SIG-M5 treated with dmso at 0.1 percent for 504 hours (cell line): ENCODE data around the gene AQP12B.

Source experiments
- DNase-seq: peaks from one replicate; lab custom pipeline; 2025; ENCODE audit not compliant: unreplicated experiment; lab: John Stamatoyannopoulos, UW

AQP12B gene

GRCh38 chr2:240637116-240637900, 45.4 kb downstream of the AQP12B start:
- no peak for DNase-seq

DNA sequence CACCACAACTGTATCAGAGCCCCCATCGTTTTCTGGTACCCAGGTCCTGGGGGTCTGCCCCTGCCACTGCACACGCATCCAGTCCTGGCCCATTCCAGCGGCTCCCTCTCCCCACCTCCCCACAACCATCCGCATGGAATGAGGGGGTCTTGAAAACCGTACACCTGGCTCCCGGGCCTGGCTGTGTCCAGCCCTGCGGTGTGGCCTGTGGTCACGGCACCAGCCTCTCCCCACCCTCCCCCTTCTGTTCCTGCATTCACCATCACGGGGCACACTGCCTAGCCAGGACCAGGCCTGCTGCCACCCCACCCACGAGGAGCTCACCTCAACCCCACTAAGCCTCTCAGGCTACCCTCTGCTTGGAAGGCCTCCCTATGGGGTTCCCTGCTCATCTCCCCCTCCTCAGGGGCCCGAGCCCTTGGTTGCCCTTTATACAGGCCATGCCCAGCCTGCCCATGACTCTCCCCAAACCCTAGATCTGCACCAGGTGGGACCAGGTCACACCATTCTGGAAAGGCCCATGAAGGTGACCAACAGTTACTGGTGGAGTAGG, 46.0 kb downstream of the AQP12B start:
- DNase-seq: no peak

- no peak for DNase-seq
These were observed 46.6 kb downstream of the AQP12B start for GRCh38 chr2:240635998-240636547.

GRCh38 chr2:240635121-240635997, 47.3 kb downstream of the AQP12B start:
- no peak for DNase-seq

GRCh38 chr2:240632306-240632721, 50.4 kb downstream of the AQP12B start:
- no peak for DNase-seq

DNA sequence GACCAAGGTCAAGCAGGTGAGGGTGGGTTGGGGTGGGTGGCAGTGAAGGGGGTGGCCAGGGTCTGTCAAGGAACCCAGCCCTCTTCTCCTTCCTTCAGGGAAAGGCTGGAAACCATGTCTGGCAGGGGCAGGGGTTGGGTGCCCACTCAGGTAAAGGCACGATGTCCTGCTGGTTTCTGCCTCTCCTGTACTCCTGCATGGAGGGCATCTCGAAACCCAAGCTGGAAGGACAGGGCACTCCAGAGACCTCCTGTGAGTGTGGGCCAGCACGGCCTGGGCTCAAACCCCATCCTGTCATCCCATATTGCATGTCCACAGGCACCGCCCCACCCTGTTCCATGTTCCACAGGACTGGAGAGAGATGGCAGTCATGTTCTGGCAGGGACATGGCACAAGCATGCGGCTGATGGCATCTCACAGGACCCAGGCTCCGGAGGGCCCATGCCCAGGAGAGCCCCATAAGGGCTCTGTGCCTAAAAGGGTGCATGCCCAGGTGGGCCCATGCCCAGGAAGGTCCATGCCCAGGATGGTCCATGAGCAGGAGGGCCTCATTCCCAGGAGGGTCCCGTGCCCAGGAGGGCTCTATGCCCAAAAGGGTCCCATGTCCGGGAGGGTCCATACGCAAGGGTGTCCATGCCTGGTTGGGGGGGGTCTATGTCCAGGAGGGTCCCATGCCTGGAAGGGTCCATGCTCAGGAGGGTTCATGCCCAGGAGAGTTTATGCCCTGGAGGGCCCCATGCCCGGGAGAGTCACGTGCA, 51.0 kb downstream of the AQP12B start:
- DNase-seq: no peak

- no peak for DNase-seq
These were observed 51.7 kb downstream of the AQP12B start for GRCh38 chr2:240630771-240631547.

DNA sequence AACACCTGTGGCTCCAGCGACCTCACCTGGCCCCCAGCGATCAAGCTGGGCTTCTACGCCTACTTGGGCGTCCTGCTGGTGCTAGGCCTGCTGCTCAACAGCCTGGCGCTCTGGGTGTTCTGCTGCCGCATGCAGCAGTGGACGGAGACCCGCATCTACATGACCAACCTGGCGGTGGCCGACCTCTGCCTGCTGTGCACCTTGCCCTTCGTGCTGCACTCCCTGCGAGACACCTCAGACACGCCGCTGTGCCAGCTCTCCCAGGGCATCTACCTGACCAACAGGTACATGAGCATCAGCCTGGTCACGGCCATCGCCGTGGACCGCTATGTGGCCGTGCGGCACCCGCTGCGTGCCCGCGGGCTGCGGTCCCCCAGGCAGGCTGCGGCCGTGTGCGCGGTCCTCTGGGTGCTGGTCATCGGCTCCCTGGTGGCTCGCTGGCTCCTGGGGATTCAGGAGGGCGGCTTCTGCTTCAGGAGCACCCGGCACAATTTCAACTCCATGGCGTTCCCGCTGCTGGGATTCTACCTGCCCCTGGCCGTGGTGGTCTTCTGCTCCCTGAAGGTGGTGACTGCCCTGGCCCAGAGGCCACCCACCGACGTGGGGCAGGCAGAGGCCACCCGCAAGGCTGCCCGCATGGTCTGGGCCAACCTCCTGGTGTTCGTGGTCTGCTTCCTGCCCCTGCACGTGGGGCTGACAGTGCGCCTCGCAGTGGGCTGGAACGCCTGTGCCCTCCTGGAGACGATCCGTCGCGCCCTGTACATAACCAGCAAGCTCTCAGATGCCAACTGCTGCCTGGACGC, 52.5 kb downstream of the AQP12B start:
- no peak for DNase-seq

DNA sequence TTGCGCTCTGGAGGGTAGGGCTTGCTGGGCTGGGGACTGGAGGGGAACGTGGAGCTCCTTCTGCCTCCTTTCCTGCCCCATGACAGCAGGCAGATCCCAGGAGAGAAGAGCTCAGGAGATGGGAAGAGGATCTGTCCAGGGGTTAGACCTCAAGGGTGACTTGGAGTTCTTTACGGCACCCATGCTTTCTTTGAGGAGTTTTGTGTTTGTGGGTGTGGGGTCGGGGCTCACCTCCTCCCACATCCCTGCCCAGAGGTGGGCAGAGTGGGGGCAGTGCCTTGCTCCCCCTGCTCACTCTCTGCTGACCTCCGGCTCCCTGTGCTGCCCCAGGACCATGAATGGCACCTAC, 53.1 kb downstream of the AQP12B start:
- no peak for DNase-seq

DNA sequence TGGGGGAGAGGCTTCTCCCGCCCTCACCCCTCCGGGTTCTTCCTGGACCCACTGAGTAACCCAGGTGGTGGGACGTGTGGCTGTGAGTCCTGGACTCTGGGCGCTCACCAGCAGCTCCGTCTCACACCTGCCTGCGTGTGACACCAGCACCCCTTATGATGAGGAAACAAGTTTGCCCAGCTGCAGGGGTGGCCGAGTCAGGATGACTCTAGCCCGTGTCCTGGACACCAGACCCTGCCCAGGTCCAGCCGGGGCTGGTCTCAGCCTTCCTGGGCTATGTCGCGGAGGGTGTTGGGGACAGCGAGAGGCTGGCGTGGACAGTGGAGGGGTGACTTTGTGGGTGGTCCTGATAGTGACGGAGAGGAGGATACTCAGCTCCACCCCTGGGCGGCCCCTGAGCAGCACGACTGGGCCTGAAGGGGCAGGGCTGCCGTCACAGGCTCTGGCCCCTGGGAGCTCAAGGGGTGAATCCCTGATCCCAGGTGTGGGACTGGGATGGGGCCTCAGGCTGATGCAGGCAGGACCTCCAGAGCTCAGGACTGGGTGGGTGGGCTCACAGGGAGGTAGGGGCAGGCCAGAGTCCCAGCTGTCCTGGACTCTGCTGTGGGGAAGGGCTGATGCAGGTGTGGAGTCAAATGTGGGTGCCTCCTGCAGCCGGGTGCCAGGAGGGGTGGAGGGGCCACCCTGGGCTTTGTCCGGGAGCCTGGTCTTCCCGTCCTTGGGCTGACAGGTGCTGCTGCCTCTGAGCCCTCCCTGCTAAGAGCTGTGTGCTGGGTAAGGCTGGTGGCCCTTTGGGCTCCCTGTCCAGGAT, 53.7 kb downstream of the AQP12B start:
- DNase-seq: no peak

- no peak for DNase-seq
These were observed 54.2 kb downstream of the AQP12B start for GRCh38 chr2:240628507-240628807.

DNA sequence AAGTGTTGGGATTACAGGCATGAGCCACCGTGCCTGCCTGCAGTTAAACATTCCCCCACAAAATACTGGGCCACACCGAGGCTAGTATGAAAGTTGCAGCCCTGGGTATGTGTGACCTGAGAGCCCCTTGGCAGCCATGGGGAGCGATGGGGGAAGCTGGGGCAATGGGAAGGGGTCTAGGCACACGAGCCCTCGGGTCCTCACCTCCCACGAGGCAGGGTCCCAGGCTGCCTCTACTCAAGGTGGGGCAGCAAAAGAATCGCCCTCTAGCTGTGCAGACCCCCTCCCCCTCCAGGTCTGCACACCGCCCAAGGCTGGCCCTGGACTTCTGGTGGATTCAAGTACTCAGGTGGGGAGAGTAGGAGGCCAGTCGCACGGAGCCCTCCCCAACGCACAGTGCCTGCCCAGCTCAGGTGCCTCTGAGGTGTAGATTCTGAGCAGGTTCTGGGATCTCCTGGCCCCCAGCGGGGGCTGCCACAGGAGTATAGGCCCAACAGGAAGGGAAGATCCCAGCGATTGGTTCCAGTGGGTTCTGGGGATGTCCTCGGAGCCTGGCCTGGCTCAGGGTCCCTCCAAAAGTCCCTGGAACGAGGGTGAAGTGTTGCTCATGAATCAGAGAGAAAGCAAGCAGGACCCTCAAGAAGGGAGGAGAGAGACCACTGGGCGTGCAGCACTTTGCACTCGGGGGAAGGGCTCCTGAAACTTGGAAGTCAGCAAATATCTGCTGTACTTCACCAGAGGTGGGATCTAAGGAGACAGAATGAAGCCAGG, 54.8 kb downstream of the AQP12B start:
- DNase-seq: no peak

- peak; percentile 89 for DNase-seq
These were observed 56.0 kb downstream of the AQP12B start for GRCh38 chr2:240626531-240627300.
